OCI-LY7 (cell line): ENCODE results near the gene SPOCK1. TPM values are rescaled to one million over a fixed set of nuclear protein-coding genes. Genes with fewer than 3 reads are reported as not detected.

ENCODE experiments used
- BruUV-seq: library from RNA; stranded (reverse); fragments of 400-500 nt; replicated peaks from 2 replicates; lab custom pipeline; 2021; lab: Mats Ljungman, UMichigan
- CTCF ChIA-PET: fragments of 300-600 bp; sonication (Branson Sonifier 250); formaldehyde crosslinking; loops from one replicate; lab custom pipeline; 2022; ENCODE audit warnings: antibody characterized with exemption; ENCODE audit not compliant: unreplicated experiment; lab: Charles Lee
- POLR2A ChIA-PET: fragments of 300-600 bp; sonication (Branson Sonifier 250); formaldehyde crosslinking; loops from one replicate; lab custom pipeline; 2022; ENCODE audit warnings: antibody characterized with exemption; lab: Charles Lee
- DNase-seq: peaks from one replicate; pipeline ENCODE4 v3.0.0-alpha.2; 2015; ENCODE audit warnings: low spot score
- H2AFZ ChIP-seq: fragments of 200-600 bp; sonication (generic), shearing (Covaris generic); 2 replicates; pipeline ENCODE4 v1.6.1; 2014; ENCODE audit warnings: mild to moderate bottlenecking, antibody characterized with exemption, low read length, moderate library complexity
- H3K27ac ChIP-seq: fragments of 200-600 bp; sonication (generic); 2 replicates; pipeline ENCODE4 v1.5.1; 2014; ENCODE audit warnings: mixed run types, low read depth, mild to moderate bottlenecking, moderate library complexity, low read length, inconsistent platforms; ENCODE audit not compliant: poor library complexity, severe bottlenecking
- H3K36me3 ChIP-seq: fragments of 200-600 bp; sonication (generic); 2 replicates; pipeline ENCODE4 v1.6.1; 2014; ENCODE audit warnings: mild to moderate bottlenecking, antibody characterized with exemption, low read length, moderate library complexity, mixed read lengths; ENCODE audit not compliant: insufficient read depth
- H3K4me1 ChIP-seq: fragments of 200-600 bp; sonication (generic); 2 replicates; pipeline ENCODE4 v1.5.1; 2014; ENCODE audit warnings: mild to moderate bottlenecking, low read length; ENCODE audit not compliant: insufficient read depth, poor library complexity, severe bottlenecking
- H3K4me2 ChIP-seq: fragments of 200-600 bp; sonication (generic); 2 replicates; pipeline ENCODE4 v1.6.1; 2014; ENCODE audit warnings: mild to moderate bottlenecking, low read length
- H3K4me3 ChIP-seq: fragments of 200-600 bp; sonication (generic); 2 replicates; pipeline ENCODE4 v1.5.1; 2014; ENCODE audit warnings: mild to moderate bottlenecking, low read depth, low read length; ENCODE audit not compliant: poor library complexity, severe bottlenecking
- H3K79me2 ChIP-seq: fragments of 200-600 bp; sonication (generic); 2 replicates; pipeline ENCODE4 v1.6.1; 2016; ENCODE audit warnings: low read depth, mild to moderate bottlenecking, low read length, moderate library complexity, mixed read lengths; ENCODE audit not compliant: insufficient read depth
- H3K9me2 ChIP-seq: fragments of 200-600 bp; sonication (generic); 2 replicates; pipeline ENCODE4 v1.6.1; 2016; ENCODE audit warnings: mild to moderate bottlenecking, low read length, mixed read lengths; ENCODE audit not compliant: insufficient read depth
- H3K9me3 ChIP-seq: fragments of 200-600 bp; sonication (generic); 2 replicates; pipeline ENCODE4 v1.6.1; 2014; ENCODE audit warnings: mild to moderate bottlenecking, mixed run types, low read length, mixed read lengths
- H4K20me1 ChIP-seq: fragments of 200-600 bp; sonication (generic); 2 replicates; pipeline ENCODE4 v1.6.1; 2014; ENCODE audit warnings: mild to moderate bottlenecking, antibody characterized with exemption, low read length, moderate library complexity, mixed read lengths; ENCODE audit not compliant: insufficient read depth
- CTCF ChIP-seq: fragments of 200-600 bp; sonication (generic); conservative IDR thresholded peaks from 2 replicates; pipeline ENCODE4 v1.5.1; 2014; ENCODE audit warnings: mild to moderate bottlenecking, antibody characterized with exemption, low read length, moderate library complexity, mixed read lengths
- EZH2phosphoT487 ChIP-seq: fragments of 200-600 bp; sonication (generic); IDR thresholded peaks from 2 replicates; pipeline ENCODE4 v1.6.1; 2018; ENCODE audit warnings: low read depth, borderline replicate concordance, mild to moderate bottlenecking, mixed run types, antibody characterized with exemption, low read length, moderate library complexity, mixed read lengths
- intact Hi-C: fragments of 100-400 bp; cut with micrococcal nuclease; formaldehyde crosslinking; loops from one replicate; pipeline ENCODE4 v1.10.0; 2022; ENCODE audit not compliant: unreplicated experiment
- total RNA-seq, 2 experiments: library from RNA; depleted of rRNA in 1 of 2; stranded (reverse); fragments of >200 nt in 1 of 2; shearing (Covaris generic) in 1 of 2; gene quantifications; 2 replicates each; pipeline ENCODE4 v1.2.3, GENCODE V29; 2014 to 2022

Gene SPOCK1
- total RNA-seq, 2 experiments from 2014 or later: 0.29 to 1.5 TPM

GRCh38 chr5:137368651-137369050 is 130.5 kb downstream of the SPOCK1 start:
- Histone ChIP-seq H4K20me1 (no peaks in the 10 kb centered on the region), H3K4me1 (no peaks in the 10 kb centered on the region), H3K79me2 (no peaks in the 10 kb centered on the region), H3K36me3 (no peaks in the 10 kb centered on the region), H3K4me3 (no peak overlapping the region), H3K9me2 (no peaks in the 10 kb centered on the region), H3K4me2 (no peak overlapping the region), H3K27ac (no peak overlapping the region), H3K9me3 (no peaks in the 10 kb centered on the region), H2AFZ (no peak overlapping the region)
- DNase-seq: no peak
- no TSS peak for BruUV-seq
- POLR2A ChIA-PET: no interaction called here
- no peak for TF ChIP-seq EZH2phosphoT487
- TF ChIP-seq CTCF: no peak
- CTCF ChIA-PET: no interaction called here
- intact Hi-C loops: no loop called here

GRCh38 chr5:137367951-137368350 is 131.2 kb downstream of the SPOCK1 start:
- H3K36me3 ChIP-seq: no peaks in the 10 kb centered on the region
- no peak overlapping the region for H3K4me3 ChIP-seq
- H3K79me2 ChIP-seq: no peaks in the 10 kb centered on the region
- BruUV-seq: no TSS peak
- CTCF ChIA-PET: interaction anchor here (0.8 kb wide), 1 partner anchor 37 kb away, joined by 3 read pairs; no protein-coding TSS in a partner anchor
- no peak for TF ChIP-seq CTCF
- TF ChIP-seq EZH2phosphoT487: no peak
- no peaks in the 10 kb centered on the region for H3K9me2 ChIP-seq
- no peak overlapping the region for H3K27ac ChIP-seq
- POLR2A ChIA-PET: no interaction called here
- no peak for DNase-seq
- H3K9me3 ChIP-seq: no peaks in the 10 kb centered on the region
- no peak overlapping the region for H2AFZ ChIP-seq
- intact Hi-C loops: no loop called here
- H3K4me1 ChIP-seq: no peaks in the 10 kb centered on the region
- no peaks in the 10 kb centered on the region for H4K20me1 ChIP-seq
- no peak overlapping the region for H3K4me2 ChIP-seq

- intact Hi-C loops: no loop called here
- H2AFZ ChIP-seq: no peak overlapping the region
- TF ChIP-seq CTCF: no peak
- no peak for TF ChIP-seq EZH2phosphoT487
- BruUV-seq: no TSS peak
- no peak for DNase-seq
- H3K36me3 ChIP-seq: no peaks in the 10 kb centered on the region
- H3K9me3 ChIP-seq: no peaks in the 10 kb centered on the region
- H3K79me2 ChIP-seq: no peaks in the 10 kb centered on the region
- ChIA-PET CTCF (no interaction called here), POLR2A (no interaction called here)
- no peaks in the 10 kb centered on the region for H3K9me2 ChIP-seq
- no peak overlapping the region for H3K27ac ChIP-seq
- H3K4me3 ChIP-seq: no peak overlapping the region
- no peak overlapping the region for H3K4me2 ChIP-seq
- H4K20me1 ChIP-seq: no peaks in the 10 kb centered on the region
- H3K4me1 ChIP-seq: no peaks in the 10 kb centered on the region
Observed at GRCh38 chr5:137366526-137366925, 132.6 kb downstream of the SPOCK1 start.
